Neural cell (in vitro differentiated cells): ENCODE data around the gene C1orf232. TPM values are rescaled to one million over a fixed set of nuclear protein-coding genes. Genes with fewer than 3 reads are reported as not detected.

Experiments used
- H2AFZ ChIP-seq: fragments of 200-600, 300-800 bp; sonication (generic), shearing (Covaris generic); 2 replicates; pipeline ENCODE4 v1.6.0; 2014; ENCODE audit warnings: low read depth, mild to moderate bottlenecking, antibody characterized with exemption, low read length, moderate library complexity
- H3F3A ChIP-seq: fragments of 200-600 bp; shearing (Covaris generic); 2 replicates; pipeline ENCODE4 v1.6.1; 2016; ENCODE audit warnings: mild to moderate bottlenecking, moderate library complexity, mixed read lengths, antibody characterized with exemption, low read length; ENCODE audit not compliant: insufficient read depth, poor library complexity, severe bottlenecking
- H3K27ac ChIP-seq: fragments of 200-600, 300-800 bp; sonication (generic), shearing (Covaris generic); 2 replicates; pipeline ENCODE4 v1.5.1; 2014; ENCODE audit warnings: mild to moderate bottlenecking, low read length, moderate library complexity
- H3K27me3 ChIP-seq: fragments of 300-800, 200-600 bp; sonication (generic), shearing (Covaris generic); 2 replicates; pipeline ENCODE4 v1.6.0; 2014; ENCODE audit warnings: mild to moderate bottlenecking, low read depth, low read length, moderate library complexity; ENCODE audit not compliant: insufficient read depth
- H3K36me3 ChIP-seq: fragments of 300-800, 200-600 bp; sonication (generic), shearing (Covaris generic); 2 replicates; pipeline ENCODE4 v1.5.1; 2014; ENCODE audit warnings: mild to moderate bottlenecking, antibody characterized with exemption, low read length, moderate library complexity; ENCODE audit not compliant: insufficient read depth
- H3K4me2 ChIP-seq: fragments of 300-800, 200-600 bp; sonication (generic), shearing (Covaris generic); 2 replicates; pipeline ENCODE4 v1.6.0; 2014; ENCODE audit warnings: mild to moderate bottlenecking, low read length
- H3K4me3 ChIP-seq: fragments of 300-800, 200-600 bp; sonication (generic), shearing (Covaris generic); 2 replicates; pipeline ENCODE4 v1.5.1; 2014; ENCODE audit warnings: mild to moderate bottlenecking, low read length, moderate library complexity
- H3K79me2 ChIP-seq: fragments of 200-600 bp; shearing (Covaris generic); replicated peaks from 2 replicates; pipeline ENCODE4 v1.6.0; 2014; ENCODE audit warnings: mild to moderate bottlenecking, low read length, moderate library complexity; ENCODE audit not compliant: insufficient read depth
- H3K9ac ChIP-seq: fragments of 300-800, 200-600 bp; sonication (generic), shearing (Covaris generic); 2 replicates; pipeline ENCODE4 v1.6.1; 2016; ENCODE audit warnings: mild to moderate bottlenecking, low read length, mixed read lengths
- H3K9me2 ChIP-seq: fragments of 200-600 bp; shearing (Covaris generic); 2 replicates; pipeline ENCODE4 v1.6.1; 2016; ENCODE audit warnings: mild to moderate bottlenecking, low read length, mixed read lengths; ENCODE audit not compliant: insufficient read depth
- H3K9me3 ChIP-seq: fragments of 200-600, 300-800 bp; sonication (generic), shearing (Covaris generic); 2 replicates; pipeline ENCODE4 v1.6.1; 2016; ENCODE audit warnings: mild to moderate bottlenecking, mixed run types, low read length, moderate library complexity, mixed read lengths
- H4K20me1 ChIP-seq: fragments of 200-600 bp; shearing (Covaris generic); 2 replicates; pipeline ENCODE4 v1.6.1; 2016; ENCODE audit warnings: mild to moderate bottlenecking, mixed run types; ENCODE audit not compliant: insufficient read depth
- CTCF ChIP-seq: fragments of 450-650 bp; IDR thresholded peaks from 2 replicates; pipeline ENCODE4 v1.5.1; 2014; ENCODE audit warnings: antibody characterized with exemption, mild to moderate bottlenecking, moderate library complexity; ENCODE audit not compliant: poor library complexity, severe bottlenecking
- EP300 ChIP-seq: fragments of 450-650 bp; conservative IDR thresholded peaks from 2 replicates; pipeline ENCODE4 v1.6.1; 2014; ENCODE audit warnings: antibody characterized with exemption, mild to moderate bottlenecking, moderate library complexity; ENCODE audit not compliant: poor library complexity, severe bottlenecking
- EZH2 ChIP-seq: fragments of 200-600, 300-800 bp; shearing (Covaris generic), sonication (generic); IDR thresholded peaks from 2 replicates; pipeline ENCODE4 v1.6.1; 2014; ENCODE audit warnings: antibody characterized with exemption, low read length, borderline replicate concordance, mild to moderate bottlenecking; ENCODE audit not compliant: insufficient read depth, poor library complexity, severe bottlenecking
- MXI1 ChIP-seq: fragments of 450-650 bp; conservative IDR thresholded peaks from 2 replicates; pipeline ENCODE4 v1.6.1; 2014; ENCODE audit warnings: antibody characterized with exemption, mild to moderate bottlenecking; ENCODE audit not compliant: poor library complexity, severe bottlenecking
- POLR2AphosphoS5 ChIP-seq: IDR thresholded peaks from 2 replicates; pipeline ENCODE4 v1.6.1; 2012
- RAD21 ChIP-seq: fragments of 450-650 bp; conservative IDR thresholded peaks from 2 replicates; pipeline ENCODE4 v1.6.1; 2014; ENCODE audit warnings: antibody characterized with exemption, mild to moderate bottlenecking, moderate library complexity
- REST ChIP-seq: IDR thresholded peaks from 2 replicates; pipeline ENCODE4 v1.6.1; 2012; ENCODE audit warnings: borderline replicate concordance
- SMC3 ChIP-seq: fragments of 450-650 bp; conservative IDR thresholded peaks from 2 replicates; pipeline ENCODE4 v1.6.1; 2014; ENCODE audit warnings: antibody characterized with exemption, mild to moderate bottlenecking, moderate library complexity; ENCODE audit not compliant: poor library complexity
- TAF1 ChIP-seq: IDR thresholded peaks from 2 replicates; pipeline ENCODE4 v1.6.1; 2012; ENCODE audit warnings: low read depth
- polyA plus RNA-seq: library from polyadenylated mRNA; depleted of rRNA; stranded (reverse); fragments of >200 nt; gene quantifications from 2 replicates; pipeline ENCODE4 v1.2.3, GENCODE V29; 2014

Gene C1orf232
- polyA plus RNA-seq, 1 donor from 2014 or later, result not detected

- H2AFZ ChIP-seq, result no peak overlapping the region
- H3K27me3 ChIP-seq, result peaks cover 27% of the 10 kb centered on the region
- H4K20me1 ChIP-seq, result no peaks in the 10 kb centered on the region
- no peaks in the 10 kb centered on the region for H3K79me2 ChIP-seq
- no peak overlapping the region for H3K9ac ChIP-seq
- no peaks in the 10 kb centered on the region for H3K9me2 ChIP-seq
- no peak overlapping the region for H3K27ac ChIP-seq
- no peaks in the 10 kb centered on the region for H3F3A ChIP-seq
- H3K4me2 ChIP-seq, result no peak overlapping the region
- H3K9me3 ChIP-seq, result no peaks in the 10 kb centered on the region
- TF ChIP-seq SMC3 (no peak), RAD21 (no peak), TAF1 (no peak), POLR2AphosphoS5 (no peak), REST (no peak), EP300 (no peak), MXI1 (no peak), CTCF (no peak), EZH2 (no peak)
- no peaks in the 10 kb centered on the region for H3K36me3 ChIP-seq
- H3K4me3 ChIP-seq, result no peak overlapping the region
Measured at GRCh38 chr1:26159743-26160039, 9.1 kb downstream of the C1orf232 start.

GRCh38 chr1:26158908-26159742 lies 9.6 kb downstream of the C1orf232 start, which contains the start of gene FAM110D:
Gene FAM110D, plus strand, starts transcription at chr1:26159079. Its CDS starts 2,213 bp downstream, at chr1:26161292.
- Histone ChIP-seq H3K36me3 (no peaks in the 10 kb centered on the region), H4K20me1 (no peaks in the 10 kb centered on the region), H3K9ac (no peak within 1 kb of the TSS), H3K9me3 (no peaks in the 10 kb centered on the region), H3K27ac (no peak within 1 kb of the TSS), H3F3A (no peaks in the 10 kb centered on the region), H3K4me3 (no peak within 1 kb of the TSS), H3K9me2 (no peaks in the 10 kb centered on the region), H2AFZ (no peak within 1 kb of the TSS), H3K79me2 (no peaks in the 10 kb centered on the region), H3K27me3 (peaks cover 27% of the 10 kb centered on the region), H3K4me2 (no peak within 1 kb of the TSS)
- TF ChIP-seq MXI1 (no peak), EZH2 (no peak), SMC3 (no peak), TAF1 (no peak), RAD21 (no peak), CTCF (no peak), EP300 (no peak)
